Spleen (tissue), 11 donors: ENCODE measurements around the gene DENND6B. TPM values are rescaled to one million over a fixed set of nuclear protein-coding genes. Genes with fewer than 3 reads are reported as not detected.

Experiments used
- DNase-seq: peaks from one replicate; pipeline ENCODE4 v3.0.0-alpha.2; 2020
- H3K27ac ChIP-seq, 8 donors: fragments of 200-600 bp; sonication (generic) in 7 of 8; 1 replicate in 4 of 8; 2 replicates in 4 of 8; pipeline versions ENCODE4 v1.5.0 to v1.8.0; 2016 to 2021; ENCODE audit warnings: inconsistent platforms in 4 of 8, mild to moderate bottlenecking in 4 of 8, moderate library complexity in 1 of 8
- H3K27me3 ChIP-seq, 7 donors: fragments of 200-600 bp; sonication (generic) in 6 of 7; replicated peaks in 1 of 7; 1 replicate in 4 of 7; 2 replicates in 3 of 7; pipeline versions ENCODE4 v1.5.0 to v1.8.0; 2016 to 2021; ENCODE audit warnings: inconsistent platforms in 3 of 7, mild to moderate bottlenecking in 1 of 7
- H3K36me3 ChIP-seq, 6 donors: fragments of 200-600 bp; sonication (generic) in 5 of 6; 1 replicate in 4 of 6; 2 replicates in 2 of 6; pipeline versions ENCODE4 v1.5.0 to v1.8.0; 2016 to 2021; ENCODE audit warnings: inconsistent platforms in 2 of 6
- H3K4me1 ChIP-seq, 6 donors: fragments of 200-600 bp; sonication (generic) in 5 of 6; 1 replicate in 3 of 6; 2 replicates in 3 of 6; pipeline versions ENCODE4 v1.5.0 to v1.8.0; 2016 to 2021; ENCODE audit warnings: inconsistent platforms in 3 of 6
- H3K4me3 ChIP-seq, 8 donors: fragments of 200-600 bp; sonication (generic) in 7 of 8; 1 replicate in 4 of 8; 2 replicates in 4 of 8; pipeline versions ENCODE4 v1.5.0 to v1.8.0; 2016 to 2021; ENCODE audit warnings: inconsistent platforms in 4 of 8, mild to moderate bottlenecking in 4 of 8, moderate library complexity in 2 of 8
- H3K9me3 ChIP-seq, 8 donors: fragments of 200-600 bp; sonication (generic) in 7 of 8; 1 replicate in 4 of 8; 2 replicates in 4 of 8; pipeline versions ENCODE4 v1.5.0 to v1.8.0; 2016 to 2021; ENCODE audit warnings: inconsistent platforms in 4 of 8
- POLR2A ChIP-seq, 3 donors: fragments of 450-650 bp; IDR thresholded peaks; one replicate each; pipeline ENCODE4 v1.5.1; 2017; ENCODE audit warnings: antibody characterized with exemption in 3 of 3, mild to moderate bottlenecking in 1 of 3
- POLR2AphosphoS5 ChIP-seq, 3 donors: sonication (generic); formaldehyde crosslinking; IDR thresholded peaks; one replicate each; pipeline ENCODE4 v1.5.1; 2017; ENCODE audit warnings: antibody characterized with exemption in 3 of 3
- WGBS, 5 donors: extraction: QIAGEN DNeasy Blood & Tissue Kit in 3 of 5; methylation state at CpG; one replicate each; pipeline versions ENCODE4 v1.1.5 to v1.1.7; 2013 to 2018; 5-methylcytosine and 5-hydroxymethylcytosine counted together
- intact Hi-C: fragments of 100-400 bp; cut with DNase I; formaldehyde crosslinking; loops from one replicate; pipeline ENCODE4 v1.15.0; 2023; ENCODE audit warnings: low total_unique reads
- polyA plus RNA-seq, 3 donors: library from polyadenylated mRNA; stranded (reverse); fragments of 200-250 nt; gene quantifications; one replicate each; pipeline ENCODE4 v1.2.1, GENCODE V29; 2013
- total RNA-seq, 7 donors: library from RNA; depleted of rRNA in 3 of 7; stranded (reverse); fragments of >200 nt in 3 of 7; fragmentation: NEBNext Ultra II Directional in 4 of 7; extraction: Animal tissue kit (Norgen Biotek cat#: 25700) in 4 of 7; gene quantifications; one replicate each; pipeline versions ENCODE4 v1.1.0 to v1.2.1, GENCODE V29; 2016 to 2021
- TF ChIP-seq, protein P1 (sequence below), 11 experiments: fragments of 200-600 bp in 7 of 11; fragments of 450-650 bp in 4 of 11; sonication (generic) in 4 of 11; IDR thresholded peaks in 8 of 11; conservative IDR thresholded peaks in 3 of 11; 1 replicate in 7 of 11; 2 replicates in 4 of 11; pipeline versions ENCODE4 v1.4.0 to v1.8.0; 2016 to 2021; ENCODE audit warnings: antibody characterized with exemption in 11 of 11, inconsistent platforms in 4 of 11, mild to moderate bottlenecking in 1 of 11
- donor health status: healthy with polysubstance abuse.
- donor health status: DM: no; HTN: no; CAD: no; lungs with moderate emphysema.
- donor health status: DM: no; HTN: no; CAD: no.
- donor health status: Bipolar disorder and iron deficiency.
- donor health status: healthy.
- donor health status: DM: no; HTN: no; CAD: no.
- donor health status: DM: yes; HTN: yes; CAD: no.

The DENND6B gene
- total and polyA plus RNA-seq, 10 donors: 4.5 to 10.4 (median 6.3) TPM

GRCh38 chr22:50304528-50305392, 22.1 kb downstream of the DENND6B start:
- H3K27ac ChIP-seq: peak overlapping the region; percentile 73 to 96 (median 92)
- intact Hi-C loops: no loop called here
- H3K36me3 ChIP-seq: peaks cover 0 to 24% (median 0%) of the 10 kb centered on the region in 6 donors
- H3K4me3 ChIP-seq: peak overlapping the region; percentile 4 to 91 (median 83)
- H3K27me3 ChIP-seq: peaks cover 0 to 61% (median 6%) of the 10 kb centered on the region in 7 donors
- TF ChIP-seq, protein P1, sequence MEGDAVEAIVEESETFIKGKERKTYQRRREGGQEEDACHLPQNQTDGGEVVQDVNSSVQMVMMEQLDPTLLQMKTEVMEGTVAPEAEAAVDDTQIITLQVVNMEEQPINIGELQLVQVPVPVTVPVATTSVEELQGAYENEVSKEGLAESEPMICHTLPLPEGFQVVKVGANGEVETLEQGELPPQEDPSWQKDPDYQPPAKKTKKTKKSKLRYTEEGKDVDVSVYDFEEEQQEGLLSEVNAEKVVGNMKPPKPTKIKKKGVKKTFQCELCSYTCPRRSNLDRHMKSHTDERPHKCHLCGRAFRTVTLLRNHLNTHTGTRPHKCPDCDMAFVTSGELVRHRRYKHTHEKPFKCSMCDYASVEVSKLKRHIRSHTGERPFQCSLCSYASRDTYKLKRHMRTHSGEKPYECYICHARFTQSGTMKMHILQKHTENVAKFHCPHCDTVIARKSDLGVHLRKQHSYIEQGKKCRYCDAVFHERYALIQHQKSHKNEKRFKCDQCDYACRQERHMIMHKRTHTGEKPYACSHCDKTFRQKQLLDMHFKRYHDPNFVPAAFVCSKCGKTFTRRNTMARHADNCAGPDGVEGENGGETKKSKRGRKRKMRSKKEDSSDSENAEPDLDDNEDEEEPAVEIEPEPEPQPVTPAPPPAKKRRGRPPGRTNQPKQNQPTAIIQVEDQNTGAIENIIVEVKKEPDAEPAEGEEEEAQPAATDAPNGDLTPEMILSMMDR (IDR thresholded peaks at IDR 0.05 in 8 of 11, conservative IDR thresholded peaks at IDR 0.05 in 3 of 11): no peak
- TF ChIP-seq POLR2A (IDR thresholded peaks at IDR 0.05): no peak
- peak in 2 of 3 donors; percentile 35 to 67 for TF ChIP-seq POLR2AphosphoS5 (IDR thresholded peaks at IDR 0.05)
- H3K9me3 ChIP-seq: no peaks in the 10 kb centered on the region
- peaks cover 73 to 95% (median 94%) of the 10 kb centered on the region in 6 donors for H3K4me1 ChIP-seq
- 36 to 44% (median 41%) methylated on average over 8 to 22 of the region's 22 CpGs for WGBS, 5 donors
- DNase-seq: no peak

GRCh38 chr22:50303848-50304527, 22.8 kb downstream of the DENND6B start:
- TF ChIP-seq, protein P1 (IDR thresholded peaks at IDR 0.05 in 8 of 11, conservative IDR thresholded peaks at IDR 0.05 in 3 of 11): peak in 2 of 11 experiments; percentile 15 to 19
- TF ChIP-seq POLR2A (IDR thresholded peaks at IDR 0.05) (no peak), POLR2AphosphoS5 (IDR thresholded peaks at IDR 0.05) (peak in 2 of 3 donors; percentile 39 to 60)
- Histone ChIP-seq H3K4me1 (peaks cover 73 to 95% (median 94%) of the 10 kb centered on the region in 6 donors), H3K36me3 (peaks cover 0 to 24% (median 0%) of the 10 kb centered on the region in 6 donors), H3K4me3 (peak overlapping the region in 7 of 8 donors; percentile 15 to 91 (median 82)), H3K27me3 (peaks cover 0 to 69% (median 9%) of the 10 kb centered on the region in 7 donors), H3K9me3 (no peaks in the 10 kb centered on the region), H3K27ac (peak overlapping the region; percentile 53 to 96 (median 92))
- DNase-seq: no peak
- intact Hi-C loops: no loop called here
- 11 to 32% (median 23%) methylated on average over 7 to 11 of the region's 11 CpGs for WGBS, 5 donors

DNA sequence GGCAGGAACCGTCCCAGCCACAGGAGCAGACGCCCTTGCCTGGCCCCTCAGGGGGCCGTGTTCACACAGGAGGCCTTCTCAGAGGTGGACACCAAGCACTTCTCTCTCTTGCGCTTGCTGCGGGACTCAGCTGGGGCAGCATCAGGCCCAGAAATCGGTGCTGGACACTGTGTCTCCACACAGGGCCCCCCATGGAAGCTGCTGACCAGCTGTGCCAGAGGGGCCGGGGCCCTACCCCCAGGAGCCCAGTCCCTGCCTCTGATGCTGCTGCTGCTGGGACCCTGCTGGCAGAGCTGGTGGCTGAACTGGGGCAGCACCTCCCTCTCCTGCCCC, 23.3 kb downstream of the DENND6B start:
- Histone ChIP-seq H3K9me3 (no peaks in the 10 kb centered on the region), H3K27ac (peak overlapping the region in 7 of 8 donors; percentile 78 to 96 (median 92)), H3K27me3 (peaks cover 0 to 74% (median 9%) of the 10 kb centered on the region in 7 donors), H3K4me1 (peaks cover 75 to 95% (median 94%) of the 10 kb centered on the region in 6 donors), H3K4me3 (peak overlapping the region in 7 of 8 donors; percentile 15 to 91 (median 73)), H3K36me3 (peaks cover 0 to 24% (median 0%) of the 10 kb centered on the region in 6 donors)
- TF ChIP-seq, protein P1 (IDR thresholded peaks at IDR 0.05 in 8 of 11, conservative IDR thresholded peaks at IDR 0.05 in 3 of 11): no peak
- TF ChIP-seq POLR2A (IDR thresholded peaks at IDR 0.05): no peak
- no peak for TF ChIP-seq POLR2AphosphoS5 (IDR thresholded peaks at IDR 0.05)
- WGBS, 5 donors: 40 to 49% (median 43%) methylated on average over 5 to 7 of the region's 7 CpGs
- no peak for DNase-seq
- intact Hi-C loops: no loop called here
